ENCODE data around the gene MAGT1. TPM values are rescaled to one million over a fixed set of nuclear protein-coding genes. Genes with fewer than 3 reads are reported as not detected.
"Not testable (repeated sequence)": the region's sequence is repeated elsewhere in the genome, so short reads cannot be mapped to it uniquely, and the experiment has no call there.

MAGT1 gene
- polyA plus RNA-seq, 3 donors: 18.0 to 29.3 (median 20.0) TPM

DNA sequence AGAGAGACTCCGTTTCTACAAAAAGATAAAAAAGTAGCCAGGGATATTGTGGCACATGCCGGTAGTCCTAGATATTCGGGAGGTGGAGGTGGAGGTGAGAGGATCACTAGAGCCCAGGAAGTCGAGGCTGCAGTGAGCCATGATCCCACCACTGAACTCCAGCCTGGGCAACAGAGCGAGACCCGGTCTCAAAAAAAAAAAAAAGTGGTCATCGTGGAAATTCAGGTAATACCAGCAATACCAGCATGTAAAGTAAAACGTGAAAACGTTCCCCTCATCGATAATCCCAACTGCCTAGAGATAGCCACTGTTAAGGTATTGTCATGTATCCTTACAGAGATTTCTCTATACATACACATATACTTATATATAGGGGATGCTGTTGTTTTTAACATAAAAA, 1.5 kb downstream of the MAGT1 start:
- Histone ChIP-seq H3K9ac (ENCODE audit: insufficient read depth, low read length, poor library complexity, severe bottlenecking) (no peak overlapping the region), H2AFZ (ENCODE audit: insufficient read depth, low read depth, low read length, poor library complexity, severe bottlenecking) (no peak overlapping the region), H3K4me2 (replicated peaks; ENCODE audit: extremely low read depth, low read length, poor library complexity, severe bottlenecking) (peak overlapping the region; percentile 81), H3K79me2 (ENCODE audit: insufficient read depth, low read length) (peaks cover 58% of the 10 kb centered on the region), H3K9me3 (replicated peaks in 1 of 2; ENCODE audit: control insufficient read depth in 1 of 2, insufficient read depth in 1 of 2, low read length in 2 of 2) (no peaks in the 10 kb centered on the region), H3K27me3 (ENCODE audit: control insufficient read depth in 2 of 2, insufficient read depth in 2 of 2, low read length in 2 of 2) (no peaks in the 10 kb centered on the region), H3K27ac (ENCODE audit: low read depth in 1 of 2, low read length in 2 of 2) (peak overlapping the region in 1 of 2 donors; percentile 91), H3K36me3 (replicated peaks in 1 of 2; ENCODE audit: control insufficient read depth in 1 of 2, insufficient read depth in 2 of 2, low read length in 2 of 2) (no peaks in the 10 kb centered on the region), H3K4me1 (ENCODE audit: control insufficient read depth in 1 of 2, insufficient read depth in 2 of 2, low read length in 2 of 2) (peaks cover 7 to 11% of the 10 kb centered on the region in 2 donors), H3K4me3 (replicated peaks in 1 of 3; ENCODE audit: low read depth in 2 of 3, low read length in 3 of 3) (peak overlapping the region in 1 of 3 experiments; percentile 89), H4K20me1 (ENCODE audit: insufficient read depth, low read length) (peaks cover 3% of the 10 kb centered on the region)
- TF ChIP-seq, protein P1, sequence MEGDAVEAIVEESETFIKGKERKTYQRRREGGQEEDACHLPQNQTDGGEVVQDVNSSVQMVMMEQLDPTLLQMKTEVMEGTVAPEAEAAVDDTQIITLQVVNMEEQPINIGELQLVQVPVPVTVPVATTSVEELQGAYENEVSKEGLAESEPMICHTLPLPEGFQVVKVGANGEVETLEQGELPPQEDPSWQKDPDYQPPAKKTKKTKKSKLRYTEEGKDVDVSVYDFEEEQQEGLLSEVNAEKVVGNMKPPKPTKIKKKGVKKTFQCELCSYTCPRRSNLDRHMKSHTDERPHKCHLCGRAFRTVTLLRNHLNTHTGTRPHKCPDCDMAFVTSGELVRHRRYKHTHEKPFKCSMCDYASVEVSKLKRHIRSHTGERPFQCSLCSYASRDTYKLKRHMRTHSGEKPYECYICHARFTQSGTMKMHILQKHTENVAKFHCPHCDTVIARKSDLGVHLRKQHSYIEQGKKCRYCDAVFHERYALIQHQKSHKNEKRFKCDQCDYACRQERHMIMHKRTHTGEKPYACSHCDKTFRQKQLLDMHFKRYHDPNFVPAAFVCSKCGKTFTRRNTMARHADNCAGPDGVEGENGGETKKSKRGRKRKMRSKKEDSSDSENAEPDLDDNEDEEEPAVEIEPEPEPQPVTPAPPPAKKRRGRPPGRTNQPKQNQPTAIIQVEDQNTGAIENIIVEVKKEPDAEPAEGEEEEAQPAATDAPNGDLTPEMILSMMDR (IDR thresholded peaks at IDR 0.05): no peak
- peak overlapping the region in 3 of 7 donors; percentile 22 to 66 (median 54) for H3K27ac Mint-ChIP-seq
- no peak overlapping the region for H3K4me3 Mint-ChIP-seq
- H3K9me3 Mint-ChIP-seq: peaks cover 0 to 10% (median 1%) of the 10 kb centered on the region in 7 donors
- intact Hi-C loops (cut with micrococcal nuclease): no loop called here
- H3K4me1 Mint-ChIP-seq: peaks cover 11% of the 10 kb centered on the region
- no CpG with 5 or more reads among the region's 10 CpGs for WGBS (ENCODE audit: insufficient coverage)
- H3K36me3 Mint-ChIP-seq: peaks cover 4 to 9% of the 10 kb centered on the region in 2 donors
- H3K27me3 Mint-ChIP-seq (ENCODE audit: low read depth in 3 of 3): peaks cover 0 to 9% (median 2%) of the 10 kb centered on the region in 3 donors
- DNase-seq: no peak

GRCh38 chrX:77892887-77893286, 2.3 kb downstream of the MAGT1 start:
- peaks cover 58% of the 10 kb centered on the region for H3K79me2 ChIP-seq (ENCODE audit: insufficient read depth, low read length)
- intact Hi-C loops (cut with micrococcal nuclease): no loop called here
- no peaks in the 10 kb centered on the region for H3K27me3 ChIP-seq (ENCODE audit: control insufficient read depth in 2 of 2, insufficient read depth in 2 of 2, low read length in 2 of 2)
- peaks cover 3% of the 10 kb centered on the region for H4K20me1 ChIP-seq (ENCODE audit: insufficient read depth, low read length)
- Mint-ChIP-seq H3K27me3 (ENCODE audit: low read depth in 3 of 3) (peaks cover 0 to 7% (median 2%) of the 10 kb centered on the region in 3 donors), H3K36me3 (peaks cover 4 to 9% of the 10 kb centered on the region in 2 donors), H3K27ac (no peak overlapping the region), H3K9me3 (peaks cover 0 to 10% (median 1%) of the 10 kb centered on the region in 7 donors), H3K4me3 (no peak overlapping the region), H3K4me1 (peaks cover 11% of the 10 kb centered on the region)
- H3K4me2 ChIP-seq (replicated peaks; ENCODE audit: extremely low read depth, low read length, poor library complexity, severe bottlenecking): no peak overlapping the region
- H3K4me3 ChIP-seq (replicated peaks in 1 of 3; ENCODE audit: low read depth in 2 of 3, low read length in 3 of 3): no peak overlapping the region
- no peak overlapping the region for H3K9ac ChIP-seq (ENCODE audit: insufficient read depth, low read length, poor library complexity, severe bottlenecking)
- H3K36me3 ChIP-seq (replicated peaks in 1 of 2; ENCODE audit: control insufficient read depth in 1 of 2, insufficient read depth in 2 of 2, low read length in 2 of 2): no peaks in the 10 kb centered on the region
- TF ChIP-seq, protein P1 (IDR thresholded peaks at IDR 0.05): no peak
- no peak for DNase-seq
- WGBS (ENCODE audit: insufficient coverage): 100% methylated on average over 1 of the region's 2 CpGs
- H3K4me1 ChIP-seq (ENCODE audit: control insufficient read depth in 1 of 2, insufficient read depth in 2 of 2, low read length in 2 of 2): peaks cover 7 to 11% of the 10 kb centered on the region in 2 donors
- no peaks in the 10 kb centered on the region for H3K9me3 ChIP-seq (replicated peaks in 1 of 2; ENCODE audit: control insufficient read depth in 1 of 2, insufficient read depth in 1 of 2, low read length in 2 of 2)
- no peak overlapping the region for H2AFZ ChIP-seq (ENCODE audit: insufficient read depth, low read depth, low read length, poor library complexity, severe bottlenecking)
- H3K27ac ChIP-seq (ENCODE audit: low read depth in 1 of 2, low read length in 2 of 2): no peak overlapping the region

- intact Hi-C loops (cut with micrococcal nuclease); H4K20me1 ChIP-seq (ENCODE audit: insufficient read depth, low read length); H3K4me3 Mint-ChIP-seq; H3K27me3 Mint-ChIP-seq (ENCODE audit: low read depth in 3 of 3); H3K27me3 ChIP-seq (ENCODE audit: control insufficient read depth in 2 of 2, insufficient read depth in 2 of 2, low read length in 2 of 2); H3K4me1 Mint-ChIP-seq; H3K4me2 ChIP-seq (replicated peaks; ENCODE audit: extremely low read depth, low read length, poor library complexity, severe bottlenecking); H3K9me3 ChIP-seq (replicated peaks in 1 of 2; ENCODE audit: control insufficient read depth in 1 of 2, insufficient read depth in 1 of 2, low read length in 2 of 2); H3K9ac ChIP-seq (ENCODE audit: insufficient read depth, low read length, poor library complexity, severe bottlenecking); H3K9me3 Mint-ChIP-seq; H3K4me1 ChIP-seq (ENCODE audit: control insufficient read depth in 1 of 2, insufficient read depth in 2 of 2, low read length in 2 of 2); H3K4me3 ChIP-seq (replicated peaks in 1 of 3; ENCODE audit: low read depth in 2 of 3, low read length in 3 of 3); H3K27ac ChIP-seq (ENCODE audit: low read depth in 1 of 2, low read length in 2 of 2); H3K36me3 ChIP-seq (replicated peaks in 1 of 2; ENCODE audit: control insufficient read depth in 1 of 2, insufficient read depth in 2 of 2, low read length in 2 of 2); H2AFZ ChIP-seq (ENCODE audit: insufficient read depth, low read depth, low read length, poor library complexity, severe bottlenecking); H3K27ac Mint-ChIP-seq; DNase-seq: not testable (repeated sequence)
- H3K79me2 ChIP-seq (ENCODE audit: insufficient read depth, low read length): peaks cover 24% of the 10 kb centered on the region
- peaks cover under 1 to 12% of the 10 kb centered on the region in 2 donors for H3K36me3 Mint-ChIP-seq
- WGBS (ENCODE audit: insufficient coverage): no CpG with 5 or more reads among the region's 4 CpGs
Measured at GRCh38 chrX:77881418-77881817, 13.8 kb downstream of the MAGT1 start.
